Karpas-422 (cell line): ENCODE data around the gene HEXB. TPM values are rescaled to one million over a fixed set of nuclear protein-coding genes. Genes with fewer than 3 reads are reported as not detected.
"Not testable (repeated sequence)": the region's sequence is repeated elsewhere in the genome, so short reads cannot be mapped to it uniquely, and the experiment has no call there.

Experiments
- DNase-seq: peaks from one replicate; pipeline ENCODE4 v3.0.0-alpha.2; 2015
- H2AFZ ChIP-seq: fragments of 200-600 bp; sonication (generic); 2 replicates; pipeline ENCODE4 v1.6.1; 2014; ENCODE audit warnings: antibody characterized with exemption, low read length, mixed read lengths
- H3K27ac ChIP-seq: fragments of 200-600 bp; sonication (generic); 2 replicates; pipeline ENCODE4 v1.5.1; 2014; ENCODE audit warnings: mild to moderate bottlenecking, low read length, moderate library complexity
- H3K27me3 ChIP-seq: fragments of 200-600 bp; sonication (generic); 2 replicates; pipeline ENCODE4 v1.6.1; 2014; ENCODE audit warnings: low read length, mixed read lengths
- H3K36me3 ChIP-seq: fragments of 200-600 bp; sonication (generic); 2 replicates; pipeline ENCODE4 v1.6.1; 2014; ENCODE audit warnings: low read length, mixed read lengths; ENCODE audit not compliant: insufficient read depth
- H3K4me1 ChIP-seq: fragments of 200-600 bp; sonication (generic); 2 replicates; pipeline ENCODE4 v1.6.1; 2014; ENCODE audit warnings: mild to moderate bottlenecking, low read length, mixed read lengths
- H3K4me2 ChIP-seq: fragments of 200-600 bp; sonication (generic); 2 replicates; pipeline ENCODE4 v1.6.1; 2014; ENCODE audit warnings: low read length, low read depth, mild to moderate bottlenecking; ENCODE audit not compliant: poor library complexity, severe bottlenecking
- H3K4me3 ChIP-seq: fragments of 200-600 bp; sonication (generic); 2 replicates; pipeline ENCODE4 v1.5.1; 2014; ENCODE audit warnings: mild to moderate bottlenecking, antibody characterized with exemption, low read length, mixed read lengths
- H3K79me2 ChIP-seq: fragments of 200-600 bp; sonication (generic); 2 replicates; pipeline ENCODE4 v1.6.1; 2014; ENCODE audit warnings: mild to moderate bottlenecking, low read length, mixed read lengths
- H3K9ac ChIP-seq: fragments of 200-600 bp; sonication (generic); 2 replicates; pipeline ENCODE4 v1.6.0; 2014; ENCODE audit warnings: low read length
- H3K9me2 ChIP-seq: fragments of 200-600 bp; sonication (generic), shearing (Covaris generic); replicated peaks from 2 replicates; pipeline ENCODE4 v1.6.0; 2014; ENCODE audit warnings: mild to moderate bottlenecking, low read length, moderate library complexity; ENCODE audit not compliant: insufficient read depth
- H3K9me3 ChIP-seq: fragments of 300-700, 200-600 bp; sonication (generic); 2 replicates; pipeline ENCODE4 v1.6.1; 2014; ENCODE audit warnings: low read length, mixed read lengths
- H4K20me1 ChIP-seq: fragments of 200-600 bp; sonication (generic); 2 replicates; pipeline ENCODE4 v1.6.1; 2014; ENCODE audit warnings: mild to moderate bottlenecking, antibody characterized with exemption, low read length, low read depth; ENCODE audit not compliant: insufficient read depth
- total RNA-seq: library from RNA; depleted of rRNA; stranded (reverse); fragments of >200 nt; shearing (Covaris generic); gene quantifications from 2 replicates; pipeline ENCODE4 v1.2.3, GENCODE V29; 2014; ENCODE audit warnings: low replicate concordance

HEXB gene
- total RNA-seq, 1 experiment from 2014 or later = 70.2 TPM

DNA sequence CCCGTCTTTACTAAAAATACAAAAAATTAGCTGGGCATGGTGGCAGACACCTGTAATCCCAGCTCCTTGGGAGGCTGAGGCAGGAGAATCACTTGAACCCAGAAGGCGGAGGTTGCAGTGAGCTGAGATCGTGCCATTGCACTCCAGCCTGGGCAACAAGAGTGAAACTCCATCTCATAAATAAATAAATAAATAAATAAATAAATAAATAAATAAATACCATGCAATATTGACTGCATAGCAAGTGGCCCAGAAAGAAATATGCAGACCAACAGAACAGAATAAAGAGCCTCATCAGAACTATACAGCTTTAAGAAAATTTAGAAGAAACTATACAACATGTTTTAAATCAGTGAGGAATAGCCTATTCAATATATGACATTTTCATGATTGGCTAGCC, 6.9 kb upstream of the HEXB start:
- not testable (repeated sequence) for H2AFZ ChIP-seq, H3K79me2 ChIP-seq, H4K20me1 ChIP-seq, H3K9me3 ChIP-seq, H3K4me2 ChIP-seq, H3K27me3 ChIP-seq, H3K9ac ChIP-seq, DNase-seq, H3K4me1 ChIP-seq, H3K36me3 ChIP-seq, H3K4me3 ChIP-seq, H3K9me2 ChIP-seq, H3K27ac ChIP-seq

DNA sequence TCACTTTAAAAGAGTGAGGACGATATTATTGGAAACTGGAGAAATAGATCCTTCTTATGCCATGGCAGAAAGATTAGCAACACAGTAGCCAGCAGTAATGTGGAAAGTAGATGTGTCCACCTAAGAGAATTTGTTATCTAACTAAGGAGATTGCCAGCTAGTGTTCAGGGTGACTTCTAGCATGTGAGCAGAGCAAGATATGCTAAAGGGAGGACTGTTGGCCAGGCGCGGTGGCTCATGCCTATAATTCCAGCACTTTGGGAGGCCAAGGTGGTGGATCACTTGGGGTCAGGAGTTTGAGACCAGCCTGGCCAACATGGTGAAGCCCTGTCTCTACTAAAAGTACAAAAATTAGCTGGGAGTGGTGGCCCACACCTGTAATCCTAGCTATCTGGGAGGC, 5.7 kb upstream of the HEXB start:
- not testable (repeated sequence) for H3K4me2 ChIP-seq, DNase-seq, H2AFZ ChIP-seq, H3K9me3 ChIP-seq, H3K36me3 ChIP-seq, H3K4me1 ChIP-seq, H3K4me3 ChIP-seq, H3K9me2 ChIP-seq, H3K27ac ChIP-seq, H4K20me1 ChIP-seq, H3K27me3 ChIP-seq, H3K79me2 ChIP-seq, H3K9ac ChIP-seq

DNA sequence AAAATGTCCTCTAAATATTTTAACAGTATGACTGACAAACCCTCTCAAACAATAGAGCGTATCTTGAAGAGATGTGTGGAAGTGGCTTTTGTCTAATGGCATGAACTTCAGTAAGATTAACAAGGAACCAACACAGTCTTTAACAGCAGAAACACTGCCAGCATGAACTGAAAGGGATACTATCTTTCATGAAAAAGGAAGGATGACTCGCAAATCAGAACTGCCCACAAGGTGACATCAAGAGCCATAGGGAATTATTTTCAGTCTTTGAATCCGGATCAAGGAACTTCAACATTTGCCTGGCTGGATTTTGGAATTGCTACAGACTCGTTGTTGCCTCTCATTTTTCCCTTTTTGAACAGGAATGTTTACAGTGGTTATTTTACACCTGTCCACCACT, 5.1 kb upstream of the HEXB start:
- Histone ChIP-seq H2AFZ (no peak overlapping the region), H3K27ac (no peak overlapping the region), H3K79me2 (no peaks in the 10 kb centered on the region), H3K27me3 (no peaks in the 10 kb centered on the region), H3K9me3 (no peaks in the 10 kb centered on the region), H3K36me3 (no peaks in the 10 kb centered on the region), H3K4me2 (no peak overlapping the region), H3K4me3 (no peak overlapping the region), H3K9me2 (no peaks in the 10 kb centered on the region), H3K4me1 (peaks cover 4% of the 10 kb centered on the region; the same call in 1 of the 2 replicates), H4K20me1 (no peaks in the 10 kb centered on the region), H3K9ac (no peak overlapping the region)
- no peak for DNase-seq

DNA sequence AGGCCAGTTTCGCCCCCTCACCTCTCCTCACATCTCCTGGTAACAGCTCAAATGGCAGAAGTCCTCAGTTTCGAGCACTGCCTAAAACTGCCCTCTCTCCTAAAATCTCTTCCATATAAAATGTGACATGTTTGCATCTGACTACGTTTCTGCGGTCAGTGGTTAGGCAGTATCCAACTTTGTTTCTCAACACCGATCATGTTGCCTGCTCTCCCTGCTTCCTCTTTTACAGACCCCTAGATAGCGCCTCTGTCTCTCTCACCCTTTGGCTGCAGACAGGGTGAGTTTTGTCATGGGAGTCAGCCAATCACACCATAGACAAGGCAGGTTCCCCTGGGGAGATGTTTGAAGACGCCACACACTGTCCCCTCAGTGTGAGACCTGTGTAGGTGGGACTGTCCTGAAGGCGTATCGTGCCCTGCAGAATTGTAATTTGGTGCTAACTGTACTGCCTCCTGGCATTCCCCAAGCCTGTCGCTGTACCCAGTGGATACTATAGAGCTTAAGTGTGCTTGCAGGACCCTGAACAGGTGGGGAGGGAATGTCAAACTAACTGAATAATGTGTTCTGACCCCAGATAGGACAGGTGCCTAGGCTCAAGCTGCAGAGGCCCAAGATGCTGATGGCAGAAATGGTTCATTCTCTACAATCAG, 1.1 kb downstream of the HEXB start:
- Histone ChIP-seq H3K36me3 (peaks cover 7% of the 10 kb centered on the region; the same call in 1 of the 2 replicates), H3K9me3 (no peaks in the 10 kb centered on the region), H3K4me2 (peak overlapping the region; percentile 73), H3K27ac (peak overlapping the region; percentile 22; the same call in 1 of the 2 replicates), H3K27me3 (no peaks in the 10 kb centered on the region), H3K4me3 (peak overlapping the region; percentile 92), H3K9ac (peak overlapping the region; percentile 84), H2AFZ (peak overlapping the region; percentile 90; the same call in 1 of the 2 replicates), H3K79me2 (peaks cover 31% of the 10 kb centered on the region), H3K4me1 (peaks cover 17% of the 10 kb centered on the region), H3K9me2 (no peaks in the 10 kb centered on the region), H4K20me1 (no peaks in the 10 kb centered on the region)
- DNase-seq = peak; percentile 84

DNA sequence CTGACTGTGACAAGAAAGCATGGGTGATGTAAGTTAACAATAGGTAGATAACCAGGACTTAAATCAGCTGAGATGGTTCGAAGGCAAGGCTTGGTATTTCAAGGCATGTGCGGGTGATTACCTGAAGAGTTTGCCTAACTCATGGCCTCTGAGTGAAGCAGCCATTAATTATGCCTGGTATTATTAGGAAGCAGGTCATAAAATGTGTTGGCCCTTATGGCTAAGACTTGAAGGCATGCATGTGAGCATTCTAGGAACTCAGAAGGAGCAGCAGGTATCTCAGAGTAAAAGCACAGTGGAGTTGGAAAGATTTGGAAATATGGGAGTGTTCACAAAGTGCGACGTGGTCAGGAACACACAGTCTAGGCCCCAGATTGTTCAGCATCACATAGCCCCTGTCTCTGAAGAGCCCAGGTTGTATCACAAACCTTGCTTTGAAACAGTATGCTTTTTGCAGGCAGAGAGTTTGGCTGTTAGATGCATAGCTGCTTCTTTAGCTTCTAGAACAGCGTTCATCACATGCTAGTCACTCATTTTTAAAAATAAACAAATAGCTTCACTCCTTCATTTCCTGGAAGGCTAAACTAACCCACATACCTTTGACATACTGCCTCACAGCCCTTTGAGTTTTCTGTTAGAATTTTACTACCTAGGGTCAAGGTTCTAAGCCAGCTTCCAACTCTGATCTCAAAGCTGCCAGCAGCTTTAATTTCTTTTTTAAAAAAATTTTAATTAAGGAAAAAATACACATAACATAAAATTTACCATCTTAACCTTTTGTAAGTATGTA, 2.1 kb downstream of the HEXB start:
- Histone ChIP-seq H3K9me3 (no peaks in the 10 kb centered on the region), H3K9ac (no peak overlapping the region), H3K27ac (no peak overlapping the region), H3K79me2 (peaks cover 31% of the 10 kb centered on the region), H3K27me3 (no peaks in the 10 kb centered on the region), H3K36me3 (peaks cover 16% of the 10 kb centered on the region; the same call in 1 of the 2 replicates), H2AFZ (no peak overlapping the region), H3K4me3 (no peak overlapping the region), H3K4me2 (peak overlapping the region; percentile 73), H4K20me1 (no peaks in the 10 kb centered on the region), H3K9me2 (no peaks in the 10 kb centered on the region), H3K4me1 (peaks cover 13% of the 10 kb centered on the region)
- DNase-seq = no peak

DNA sequence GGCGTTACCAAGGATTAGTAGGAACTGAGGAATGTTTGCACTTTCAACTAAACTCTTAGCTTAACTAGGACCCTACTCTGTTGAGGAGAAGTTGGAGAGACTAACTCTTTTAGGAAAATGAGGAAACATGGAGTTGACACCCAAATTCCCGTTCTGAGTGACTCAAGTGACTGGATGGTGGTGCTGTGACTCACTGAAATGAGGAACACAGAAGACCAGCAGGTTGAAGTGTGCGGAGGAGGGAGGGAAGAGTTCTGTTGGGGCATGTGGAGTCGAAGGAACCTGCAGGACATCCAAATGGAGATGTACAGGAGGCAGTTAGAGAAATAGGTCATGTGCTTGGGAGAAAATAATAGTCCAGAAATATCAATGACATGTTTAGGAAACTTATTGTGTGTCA, 8.2 kb downstream of the HEXB start:
- peaks cover 5% of the 10 kb centered on the region for H3K79me2 ChIP-seq
- no peak overlapping the region for H3K9ac ChIP-seq
- H4K20me1 ChIP-seq = no peaks in the 10 kb centered on the region

DNA sequence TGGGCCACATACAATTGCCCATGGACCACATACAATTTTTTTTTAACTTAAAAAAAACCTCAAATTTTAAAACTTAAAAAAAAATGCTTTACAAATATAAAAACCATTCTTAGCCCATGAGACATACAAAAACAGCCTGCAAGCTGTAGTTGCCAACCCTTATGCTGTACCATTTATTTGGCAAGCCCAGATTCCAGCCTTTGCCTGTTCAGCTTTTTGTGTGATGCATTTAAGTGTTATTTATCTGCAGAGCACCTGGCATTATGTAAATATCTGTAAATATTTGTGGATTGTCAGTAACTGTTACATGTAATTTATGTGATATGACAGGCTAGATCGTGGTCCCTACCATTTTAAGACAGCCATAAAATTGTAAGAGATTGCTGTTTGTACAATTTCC, 32.6 kb downstream of the HEXB start:
- Histone ChIP-seq H3K27ac (no peak overlapping the region), H3K4me1 (no peaks in the 10 kb centered on the region), H4K20me1 (no peaks in the 10 kb centered on the region), H3K9ac (no peak overlapping the region), H3K4me2 (no peak overlapping the region), H3K9me2 (no peaks in the 10 kb centered on the region), H3K4me3 (no peak overlapping the region), H3K79me2 (no peaks in the 10 kb centered on the region), H3K27me3 (no peaks in the 10 kb centered on the region), H2AFZ (no peak overlapping the region), H3K9me3 (no peaks in the 10 kb centered on the region), H3K36me3 (peaks cover 41% of the 10 kb centered on the region; the same call in 1 of the 2 replicates)
- DNase-seq = no peak

More for the DNA sequence above, 8.2 kb downstream of the HEXB start:
- H3K9me2 ChIP-seq = no peaks in the 10 kb centered on the region
- H3K27me3 ChIP-seq = no peaks in the 10 kb centered on the region
- H3K36me3 ChIP-seq = peaks cover 21% of the 10 kb centered on the region
- H3K27ac ChIP-seq = no peak overlapping the region
- H3K4me3 ChIP-seq = no peak overlapping the region
- H3K4me1 ChIP-seq = no peaks in the 10 kb centered on the region
- H3K4me2 ChIP-seq = no peak overlapping the region
- no peaks in the 10 kb centered on the region for H3K9me3 ChIP-seq
- H2AFZ ChIP-seq = no peak overlapping the region
- DNase-seq = no peak

DNA sequence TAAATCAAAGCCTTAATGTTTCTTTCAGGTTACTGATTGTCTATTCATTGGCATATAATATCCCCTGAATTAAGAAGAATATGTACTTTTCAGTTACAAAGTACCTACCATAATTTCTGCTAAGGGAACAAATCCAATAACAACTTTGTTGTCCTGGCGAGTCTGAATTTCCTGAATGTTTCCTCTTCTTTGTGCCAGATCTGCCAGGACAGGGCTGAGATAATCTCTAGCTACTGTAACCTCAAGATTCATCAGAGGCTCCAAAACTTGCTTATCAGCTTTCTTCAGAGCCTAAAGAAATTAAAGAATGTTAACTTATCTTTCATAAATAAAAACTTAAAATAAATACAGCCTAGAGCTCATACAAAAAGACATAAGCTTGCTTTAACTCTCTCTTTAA, 37.2 kb downstream of the HEXB start:
- Histone ChIP-seq H3K36me3 (peaks cover 60% of the 10 kb centered on the region; the same call in 1 of the 2 replicates), H3K4me3 (no peak overlapping the region), H3K4me2 (no peak overlapping the region), H3K79me2 (no peaks in the 10 kb centered on the region), H3K4me1 (no peaks in the 10 kb centered on the region), H3K9me2 (no peaks in the 10 kb centered on the region), H3K27me3 (no peaks in the 10 kb centered on the region), H4K20me1 (no peaks in the 10 kb centered on the region), H3K9ac (no peak overlapping the region), H2AFZ (no peak overlapping the region), H3K27ac (no peak overlapping the region), H3K9me3 (no peaks in the 10 kb centered on the region)
- no peak for DNase-seq
